ENCODE results near the gene BLOC1S2. TPM values are rescaled to one million over a fixed set of nuclear protein-coding genes. Genes with fewer than 3 reads are reported as not detected.

The BLOC1S2 gene
- 10 to 100 TPM; 68.5 to 69.1 TPM for total RNA-seq

DNA sequence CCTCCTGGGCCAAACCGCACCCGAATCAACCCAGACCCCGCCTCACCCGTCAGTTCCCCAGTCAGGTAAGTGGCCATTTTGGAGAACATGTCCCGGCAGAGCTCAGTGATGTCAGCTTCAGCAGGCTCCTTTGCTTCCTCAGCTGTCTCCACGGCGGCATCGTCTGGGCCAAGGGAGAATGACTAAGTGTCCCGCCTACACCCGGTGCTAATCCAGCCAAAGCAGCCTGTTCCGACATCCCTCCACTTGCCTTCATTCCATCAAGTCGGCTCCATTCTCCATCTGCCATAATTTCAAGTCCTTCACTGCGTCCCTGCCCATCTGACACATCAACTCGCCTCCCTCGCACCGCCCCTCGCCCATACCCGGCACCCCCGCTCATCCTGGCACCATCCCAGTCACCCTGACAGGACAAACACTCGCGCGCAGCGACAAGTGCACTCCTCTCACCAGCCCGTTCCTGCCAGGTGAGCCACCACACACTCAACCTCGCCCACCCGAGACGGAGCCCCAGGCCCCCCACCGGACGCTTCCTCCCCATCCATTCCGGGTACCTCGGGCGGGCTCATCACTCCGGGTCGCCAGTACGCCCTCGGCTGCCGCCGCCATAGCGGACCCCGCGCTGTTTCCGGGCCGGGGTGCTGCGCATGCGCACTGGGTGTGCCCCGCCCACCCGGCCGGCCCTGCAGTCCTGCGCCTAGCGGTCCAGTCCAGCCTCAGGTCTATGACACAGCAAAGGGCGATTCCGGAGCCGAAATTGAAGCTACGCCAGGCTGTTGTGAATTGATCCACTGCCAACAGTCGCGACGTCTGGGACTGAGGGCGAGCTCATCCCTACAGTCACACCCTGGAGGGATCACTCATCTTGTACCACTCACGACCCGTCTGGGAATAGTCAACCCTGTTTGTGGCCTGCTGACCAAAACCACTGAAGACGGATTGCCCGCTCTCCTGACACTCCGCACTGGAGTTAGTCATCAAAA, at the start of gene BLOC1S2:
BLOC1S2 (minus strand) TSS at position 630 of the 983 bp plus-strand sequence; CDS start at position 609, 21 bp downstream.
- CTCF ChIA-PET: interaction anchor here (0.6 to 1.5 kb wide), 3 partner anchors 12 to 148 kb away, joined by 4 read pairs; no protein-coding TSS in a partner anchor
- Mint-ChIP-seq H3K36me3 (ENCODE audit: low read depth) (peaks cover 15% of the 10 kb centered on the region), H3K9me3 (no peaks in the 10 kb centered on the region), H3K4me1 (ENCODE audit: low read depth) (peaks cover 25% of the 10 kb centered on the region), H3K27ac (peak within 1 kb of the TSS; percentile 98), H3K27me3 (ENCODE audit: low read depth) (no peaks in the 10 kb centered on the region), H3K4me3 (peak within 1 kb of the TSS; percentile 99)
- intact Hi-C loops (cut with micrococcal nuclease): loop anchor here (1.0 to 2.0 kb wide), 10 partner anchors 19 to 626 kb away; partner anchors contain the start of genes CHUK, CWF19L1, DNMBP and ERLIN1
- peak; percentile 87 for DNase-seq

- CTCF ChIA-PET: interaction anchor here (2.4 to 3.0 kb wide), 2 partner anchors 98 to 174 kb away, joined by 7 to 14 read pairs; no protein-coding TSS in a partner anchor
- Mint-ChIP-seq H3K4me3 (no peak overlapping the region), H3K9me3 (no peaks in the 10 kb centered on the region), H3K27me3 (ENCODE audit: low read depth) (no peaks in the 10 kb centered on the region), H3K27ac (no peak overlapping the region), H3K36me3 (ENCODE audit: low read depth) (no peaks in the 10 kb centered on the region), H3K4me1 (ENCODE audit: low read depth) (no peaks in the 10 kb centered on the region)
- intact Hi-C loops (cut with micrococcal nuclease): no loop called here
- DNase-seq: no peak
Measured at GRCh38 chr10:100334762-100335161, 48.3 kb upstream of the BLOC1S2 start.

DNA sequence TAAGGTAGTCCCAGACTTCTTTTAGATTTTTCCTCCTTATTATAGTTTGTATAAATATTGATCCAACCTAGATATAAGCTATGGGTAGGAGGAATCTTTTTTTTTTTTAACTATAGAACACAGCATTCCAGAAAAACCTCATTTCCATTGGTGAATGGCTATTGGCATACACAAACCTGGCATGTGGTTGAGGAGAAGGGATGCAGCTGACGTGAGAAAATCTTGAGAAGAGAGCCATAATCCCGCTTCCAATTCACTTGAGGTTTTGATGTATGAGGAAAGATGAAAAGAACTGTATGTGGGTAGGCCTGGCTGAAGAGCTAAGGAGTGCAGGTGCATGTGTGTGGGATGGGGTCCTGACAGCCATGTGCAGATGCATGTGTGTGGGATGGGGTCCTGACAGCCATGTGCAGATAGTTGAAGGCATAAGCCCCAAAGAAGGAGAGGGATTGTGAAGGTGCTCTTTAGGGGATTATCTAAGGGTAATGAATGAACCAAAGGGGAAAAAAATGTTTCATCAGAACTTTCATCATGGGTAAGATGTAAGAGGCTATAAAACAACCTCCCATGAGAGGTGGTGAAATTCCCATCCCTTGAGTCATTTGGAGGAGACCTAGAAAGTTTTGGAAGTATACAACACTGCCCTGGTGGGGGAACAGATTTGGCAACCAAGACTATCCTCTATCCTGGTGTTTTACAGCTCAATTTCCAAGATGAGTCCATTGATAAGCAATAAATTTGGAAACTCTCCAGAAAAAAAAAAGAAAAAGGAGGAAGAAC, 47.4 kb upstream of the BLOC1S2 start:
- H3K36me3 Mint-ChIP-seq (ENCODE audit: low read depth): no peaks in the 10 kb centered on the region
- H3K9me3 Mint-ChIP-seq: no peaks in the 10 kb centered on the region
- DNase-seq: no peak
- no peak overlapping the region for H3K27ac Mint-ChIP-seq
- no peak overlapping the region for H3K4me3 Mint-ChIP-seq
- CTCF ChIA-PET: interaction anchor here (0.8 to 3.0 kb wide), 7 partner anchors 11 to 191 kb away, joined by 3 to 14 read pairs (median 4); no protein-coding TSS in a partner anchor
- H3K27me3 Mint-ChIP-seq (ENCODE audit: low read depth): peaks cover 4% of the 10 kb centered on the region
- no peaks in the 10 kb centered on the region for H3K4me1 Mint-ChIP-seq (ENCODE audit: low read depth)
- intact Hi-C loops (cut with micrococcal nuclease): no loop called here

- no peak for DNase-seq
- Mint-ChIP-seq H3K4me3 (no peak overlapping the region), H3K36me3 (ENCODE audit: low read depth) (no peaks in the 10 kb centered on the region), H3K27ac (no peak overlapping the region), H3K4me1 (ENCODE audit: low read depth) (no peaks in the 10 kb centered on the region), H3K9me3 (no peaks in the 10 kb centered on the region), H3K27me3 (ENCODE audit: low read depth) (peaks cover 4% of the 10 kb centered on the region)
- CTCF ChIA-PET: interaction anchor here (0.8 to 3.0 kb wide), 8 partner anchors 12 to 192 kb away, joined by 3 to 14 read pairs (median 4); no protein-coding TSS in a partner anchor
- intact Hi-C loops (cut with micrococcal nuclease): no loop called here
Measured at GRCh38 chr10:100333106-100333505, 46.6 kb upstream of the BLOC1S2 start.

GRCh38 chr10:100330079-100330478, 43.6 kb upstream of the BLOC1S2 start, which contains the start of gene PKD2L1:
Gene PKD2L1 (minus strand): TSS chr10:100330228. CDS start chr10:100330103, 125 bp downstream.
- no peaks in the 10 kb centered on the region for H3K36me3 Mint-ChIP-seq (ENCODE audit: low read depth)
- H3K27me3 Mint-ChIP-seq (ENCODE audit: low read depth): peaks cover 4% of the 10 kb centered on the region
- DNase-seq: no peak
- intact Hi-C loops (cut with micrococcal nuclease): no loop called here
- H3K4me3 Mint-ChIP-seq: no peak within 1 kb of the TSS
- no peak within 1 kb of the TSS for H3K27ac Mint-ChIP-seq
- CTCF ChIA-PET: interaction anchor here (0.5 to 2.2 kb wide), 4 partner anchors 42 to 153 kb away, joined by 3 to 12 read pairs (median 6); no protein-coding TSS in a partner anchor
- peaks cover 16% of the 10 kb centered on the region for H3K4me1 Mint-ChIP-seq (ENCODE audit: low read depth)
- no peaks in the 10 kb centered on the region for H3K9me3 Mint-ChIP-seq

- Mint-ChIP-seq H3K36me3 (ENCODE audit: low read depth) (no peaks in the 10 kb centered on the region), H3K9me3 (no peaks in the 10 kb centered on the region), H3K4me3 (no peak overlapping the region), H3K4me1 (ENCODE audit: low read depth) (peaks cover 16% of the 10 kb centered on the region), H3K27me3 (ENCODE audit: low read depth) (peaks cover 4% of the 10 kb centered on the region), H3K27ac (peak overlapping the region; percentile 34)
- intact Hi-C loops (cut with micrococcal nuclease): no loop called here
- no peak for DNase-seq
- CTCF ChIA-PET: interaction anchor here (0.6 to 2.2 kb wide), 5 partner anchors 9 to 181 kb away, joined by 3 to 11 read pairs (median 4); no protein-coding TSS in a partner anchor
Measured at GRCh38 chr10:100328198-100328597, 41.7 kb upstream of the BLOC1S2 start.

GRCh38 chr10:100327718-100328009, 41.2 kb upstream of the BLOC1S2 start:
- Mint-ChIP-seq H3K4me3 (no peak overlapping the region), H3K27me3 (ENCODE audit: low read depth) (peaks cover 4% of the 10 kb centered on the region), H3K4me1 (ENCODE audit: low read depth) (peaks cover 16% of the 10 kb centered on the region), H3K27ac (peak overlapping the region; percentile 25), H3K9me3 (no peaks in the 10 kb centered on the region), H3K36me3 (ENCODE audit: low read depth) (no peaks in the 10 kb centered on the region)
- intact Hi-C loops (cut with micrococcal nuclease): loop anchor here (1.0 to 2.0 kb wide), 8 partner anchors 19 to 201 kb away; partner anchors contain the start of genes BLOC1S2, CHUK and CWF19L1
- DNase-seq: no peak
- CTCF ChIA-PET: interaction anchor here (0.6 to 2.2 kb wide), 8 partner anchors 9 to 191 kb away, joined by 3 to 11 read pairs (median 4); no protein-coding TSS in a partner anchor

DNA sequence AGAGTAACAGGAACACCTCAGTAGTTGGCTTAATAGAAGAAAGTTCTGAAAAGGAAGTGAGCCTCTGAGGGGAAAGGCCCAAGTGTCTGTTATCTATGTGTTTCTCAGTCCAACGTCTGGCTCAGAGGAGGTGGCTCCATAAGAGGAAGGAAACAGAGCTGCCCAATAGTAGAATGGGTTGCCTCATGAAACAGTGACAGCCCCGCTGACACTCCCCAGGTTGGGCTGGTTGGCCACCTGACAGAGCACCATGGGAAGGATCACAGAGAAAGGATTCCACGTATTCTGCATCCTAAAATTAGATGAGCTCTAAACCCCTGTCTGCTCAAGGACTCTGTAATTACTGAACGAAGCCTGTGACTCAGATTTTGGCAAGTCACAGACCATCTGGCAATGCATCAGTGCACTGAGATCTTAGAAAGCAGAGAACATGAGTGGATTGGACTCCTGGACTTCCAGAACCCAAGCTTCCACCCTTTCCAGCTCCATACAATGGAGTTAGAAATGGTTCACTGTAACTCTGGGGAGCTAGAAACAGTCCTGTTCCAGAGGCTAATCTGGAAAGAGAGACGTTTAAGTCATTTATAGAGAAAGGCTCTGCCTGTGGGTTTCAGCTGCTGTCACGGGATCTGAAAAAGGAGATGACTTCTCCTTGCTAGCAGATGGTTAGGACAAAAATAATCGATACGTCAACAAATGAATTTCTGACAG, 40.7 kb upstream of the BLOC1S2 start:
- Mint-ChIP-seq H3K4me1 (ENCODE audit: low read depth) (peaks cover 16% of the 10 kb centered on the region), H3K4me3 (peak overlapping the region; percentile 5), H3K27me3 (ENCODE audit: low read depth) (peaks cover 4% of the 10 kb centered on the region), H3K9me3 (no peaks in the 10 kb centered on the region), H3K27ac (peak overlapping the region; percentile 80), H3K36me3 (ENCODE audit: low read depth) (no peaks in the 10 kb centered on the region)
- DNase-seq: peak; percentile 82
- intact Hi-C loops (cut with micrococcal nuclease): loop anchor here (1.0 to 2.0 kb wide), 8 partner anchors 19 to 201 kb away; partner anchors contain the start of genes BLOC1S2, CHUK and CWF19L1
- CTCF ChIA-PET: interaction anchor here (0.6 to 2.2 kb wide), 8 partner anchors 10 to 192 kb away, joined by 3 to 11 read pairs (median 4); no protein-coding TSS in a partner anchor

DNA sequence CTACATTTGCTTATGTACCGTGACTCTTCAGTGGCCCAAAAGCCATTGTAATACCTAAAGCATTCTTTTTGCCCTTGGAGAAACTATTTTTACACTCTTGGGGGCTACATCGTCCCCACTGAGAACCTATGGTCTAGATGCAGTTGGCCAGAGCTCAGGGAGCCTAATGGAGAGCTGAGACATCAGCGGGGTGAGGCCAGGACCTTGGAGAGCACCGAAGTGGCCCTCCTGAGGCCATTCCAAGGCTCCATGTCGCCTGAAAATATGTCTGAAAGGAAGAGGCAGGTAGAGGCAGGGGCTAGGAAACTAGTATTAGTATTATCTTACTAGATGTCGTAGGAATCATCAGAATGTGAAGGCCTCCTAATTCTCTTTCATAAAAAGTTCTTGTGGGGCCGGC, 38.7 kb upstream of the BLOC1S2 start:
- DNase-seq: no peak
- intact Hi-C loops (cut with micrococcal nuclease): no loop called here
- peaks cover 4% of the 10 kb centered on the region for H3K27me3 Mint-ChIP-seq (ENCODE audit: low read depth)
- peaks cover 16% of the 10 kb centered on the region for H3K4me1 Mint-ChIP-seq (ENCODE audit: low read depth)
- no peak overlapping the region for H3K4me3 Mint-ChIP-seq
- no peak overlapping the region for H3K27ac Mint-ChIP-seq
- H3K36me3 Mint-ChIP-seq (ENCODE audit: low read depth): no peaks in the 10 kb centered on the region
- H3K9me3 Mint-ChIP-seq: no peaks in the 10 kb centered on the region
- CTCF ChIA-PET: interaction anchor here (0.6 to 1.5 kb wide), 5 partner anchors 14 to 193 kb away, joined by 3 to 4 read pairs (median 3); no protein-coding TSS in a partner anchor

- DNase-seq: no peak
- no peaks in the 10 kb centered on the region for H3K4me1 Mint-ChIP-seq (ENCODE audit: low read depth)
- peaks cover 9% of the 10 kb centered on the region for H3K27me3 Mint-ChIP-seq (ENCODE audit: low read depth)
- H3K9me3 Mint-ChIP-seq: no peaks in the 10 kb centered on the region
- no peak overlapping the region for H3K27ac Mint-ChIP-seq
- CTCF ChIA-PET: interaction anchor here (0.6 kb wide), 1 partner anchor 10 kb away, joined by 4 read pairs; no protein-coding TSS in a partner anchor
- intact Hi-C loops (cut with micrococcal nuclease): no loop called here
- H3K36me3 Mint-ChIP-seq (ENCODE audit: low read depth): no peaks in the 10 kb centered on the region
- no peak overlapping the region for H3K4me3 Mint-ChIP-seq
Measured at GRCh38 chr10:100319707-100320402, 33.4 kb upstream of the BLOC1S2 start.

- no peaks in the 10 kb centered on the region for H3K9me3 Mint-ChIP-seq
Measured at GRCh38 chr10:100318207-100318606, 31.7 kb upstream of the BLOC1S2 start.

More at GRCh38 chr10:100318207-100318606, 31.7 kb upstream of the BLOC1S2 start:
- Mint-ChIP-seq H3K4me3 (no peak overlapping the region), H3K27ac (no peak overlapping the region), H3K27me3 (ENCODE audit: low read depth) (peaks cover 13% of the 10 kb centered on the region), H3K36me3 (ENCODE audit: low read depth) (no peaks in the 10 kb centered on the region), H3K4me1 (ENCODE audit: low read depth) (no peaks in the 10 kb centered on the region)
- intact Hi-C loops (cut with micrococcal nuclease): no loop called here
- CTCF ChIA-PET: interaction anchor here (0.6 kb wide), 1 partner anchor 60 kb away, joined by 3 read pairs; no protein-coding TSS in a partner anchor
- DNase-seq: no peak
